ENCODE measurements around the gene CAVIN4.

- TF ChIP-seq CTCF (IDR thresholded peaks at IDR 0.05; ENCODE audit: extremely low read depth in 1 of 2, insufficient read depth in 1 of 2, low read depth in 1 of 2, low read length in 2 of 2) (no peak), POLR2A (IDR thresholded peaks at IDR 0.05; ENCODE audit: low read depth, low read length) (no peak), JUN (IDR thresholded peaks at IDR 0.05; ENCODE audit: borderline replicate concordance, insufficient read depth, insufficient read length, low read depth) (no peak), MYC (IDR thresholded peaks at IDR 0.05; ENCODE audit: low read depth, low read length) (no peak), EZH2 (IDR thresholded peaks at IDR 0.05; ENCODE audit: borderline replicate concordance, low read depth, low read length, severe bottlenecking) (no peak), POLR2AphosphoS5 (IDR thresholded peaks at IDR 0.05; ENCODE audit: insufficient read depth, low read depth, low read length) (no peak)
- TF ChIP-seq, protein P1, sequence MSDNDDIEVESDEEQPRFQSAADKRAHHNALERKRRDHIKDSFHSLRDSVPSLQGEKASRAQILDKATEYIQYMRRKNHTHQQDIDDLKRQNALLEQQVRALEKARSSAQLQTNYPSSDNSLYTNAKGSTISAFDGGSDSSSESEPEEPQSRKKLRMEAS (IDR thresholded peaks at IDR 0.05; ENCODE audit: insufficient read depth, insufficient read length), result no peak
Measured at GRCh38 chr9:100619665-100620064, 41.8 kb downstream of the CAVIN4 start.
